ENCODE results near the gene UPB1.

Gene UPB1

GRCh38 chr22:24503137-24503842 is 8.2 kb downstream of the UPB1 start:
- Histone ChIP-seq H3K4me1 (ENCODE audit: control insufficient read depth, insufficient read depth, low read length, poor library complexity, severe bottlenecking) (peaks cover 20% of the 10 kb centered on the region), H3K4me3 (ENCODE audit: extremely low read depth, insufficient read depth, low read length, poor library complexity, severe bottlenecking) (no peak overlapping the region), H3K27ac (ENCODE audit: low read depth, low read length, severe bottlenecking) (no peak overlapping the region), H3K36me3 (ENCODE audit: control insufficient read depth, insufficient read depth, low read length) (no peaks in the 10 kb centered on the region), H3K9me3 (ENCODE audit: control insufficient read depth, low read length) (no peaks in the 10 kb centered on the region)
- 67 to 88% methylated on average over 4 to 5 of the region's 7 CpGs for WGBS, 2 experiments (ENCODE audit: insufficient coverage in 2 of 2)

DNA sequence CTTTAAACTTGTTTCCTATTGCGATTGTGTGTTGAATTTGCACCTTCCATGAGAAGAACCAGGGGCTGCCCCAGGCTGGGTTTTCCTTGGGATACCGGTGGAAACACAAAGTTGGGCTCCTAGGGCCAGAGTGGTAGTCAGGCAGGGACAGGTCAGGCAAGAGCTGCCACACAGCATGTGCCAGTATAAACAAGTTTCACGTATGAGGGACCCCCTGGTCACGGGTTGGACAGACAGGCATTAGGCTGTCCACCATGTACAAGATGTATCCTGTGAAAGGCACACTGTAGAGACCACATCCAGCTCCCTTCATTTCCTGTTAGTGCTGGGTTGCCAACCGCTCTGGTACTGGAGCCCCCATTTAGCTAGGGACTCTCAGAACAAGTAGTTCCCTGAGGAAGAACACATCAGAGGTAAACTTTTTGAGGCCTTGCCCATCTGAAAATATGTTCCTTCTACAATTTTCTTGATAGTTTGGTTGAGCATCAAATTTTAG is 8.8 kb downstream of the UPB1 start:
- WGBS, 2 experiments (ENCODE audit: insufficient coverage in 2 of 2) = 89 to 91% methylated on average over 5 of the region's 5 CpGs
- Histone ChIP-seq H3K27ac (ENCODE audit: low read depth, low read length, severe bottlenecking) (no peak overlapping the region), H3K9me3 (ENCODE audit: control insufficient read depth, low read length) (no peaks in the 10 kb centered on the region), H3K4me1 (ENCODE audit: control insufficient read depth, insufficient read depth, low read length, poor library complexity, severe bottlenecking) (peaks cover 20% of the 10 kb centered on the region), H3K4me3 (ENCODE audit: extremely low read depth, insufficient read depth, low read length, poor library complexity, severe bottlenecking) (no peak overlapping the region), H3K36me3 (ENCODE audit: control insufficient read depth, insufficient read depth, low read length) (no peaks in the 10 kb centered on the region)

DNA sequence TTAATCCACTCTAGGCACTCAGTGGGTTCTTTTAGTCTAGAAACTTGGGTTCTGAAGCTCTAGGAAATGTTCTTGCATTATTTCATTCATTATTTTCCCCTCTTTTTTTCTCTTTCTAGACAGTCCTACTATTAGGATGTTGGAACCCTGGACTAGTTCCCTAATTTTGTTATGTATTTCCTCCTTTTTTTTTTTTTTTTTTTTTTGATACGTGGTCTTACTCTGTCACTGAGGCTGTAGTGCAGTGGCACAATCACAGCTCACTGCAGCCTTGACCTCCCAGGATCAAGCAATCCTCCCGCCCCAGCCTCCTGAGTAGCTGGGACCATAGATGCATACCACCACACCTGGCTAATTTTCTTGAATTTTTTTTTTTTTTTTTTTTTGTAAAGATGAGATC is 9.4 kb downstream of the UPB1 start:
- Histone ChIP-seq H3K4me3 (ENCODE audit: extremely low read depth, insufficient read depth, low read length, poor library complexity, severe bottlenecking) (no peak overlapping the region), H3K4me1 (ENCODE audit: control insufficient read depth, insufficient read depth, low read length, poor library complexity, severe bottlenecking) (peaks cover 20% of the 10 kb centered on the region), H3K36me3 (ENCODE audit: control insufficient read depth, insufficient read depth, low read length) (no peaks in the 10 kb centered on the region), H3K27ac (ENCODE audit: low read depth, low read length, severe bottlenecking) (no peak overlapping the region), H3K9me3 (ENCODE audit: control insufficient read depth, low read length) (no peaks in the 10 kb centered on the region)
- whole genome bisulfite sequencing, 2 experiments (ENCODE audit: insufficient coverage in 2 of 2) = no CpG with 5 or more reads among the region's 2 CpGs

DNA sequence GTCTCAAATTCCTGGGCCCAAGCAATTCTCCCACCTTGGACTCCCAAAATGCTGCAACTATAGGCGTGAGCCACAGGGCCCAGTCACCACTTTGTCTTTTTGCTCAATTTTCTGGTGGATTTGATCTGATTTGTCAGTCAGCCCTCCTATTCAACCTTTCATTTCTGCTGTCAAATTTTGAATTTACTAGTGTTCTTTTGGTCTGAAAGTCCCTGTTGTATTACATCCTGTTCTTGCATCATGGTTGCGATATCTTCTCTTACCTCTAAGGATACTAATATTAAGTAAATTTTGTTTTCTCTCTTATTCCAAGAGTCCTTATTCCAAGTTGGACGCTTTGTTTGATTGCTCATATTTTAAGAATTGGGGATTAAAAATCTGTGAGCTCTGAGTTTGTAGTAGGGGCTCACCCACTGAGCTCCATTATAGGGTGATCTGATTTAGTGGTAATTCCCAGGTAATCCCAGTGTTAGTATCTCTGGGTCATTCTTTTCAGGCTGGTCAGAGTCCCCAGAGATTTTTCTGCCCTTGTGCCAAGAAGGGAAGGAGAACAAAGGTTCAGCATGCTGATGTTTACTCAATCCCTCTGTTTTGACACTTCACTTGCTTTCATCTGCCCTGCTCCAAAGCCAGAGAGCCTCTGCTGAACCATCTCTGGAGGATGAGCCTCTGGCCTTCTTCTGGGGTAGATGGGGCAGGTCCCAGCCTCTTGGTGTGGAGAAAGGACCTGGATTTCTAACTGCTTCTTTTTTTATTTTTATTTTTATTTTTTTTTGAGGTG is 10.0 kb downstream of the UPB1 start:
- Histone ChIP-seq H3K4me1 (ENCODE audit: control insufficient read depth, insufficient read depth, low read length, poor library complexity, severe bottlenecking) (peaks cover 20% of the 10 kb centered on the region), H3K4me3 (ENCODE audit: extremely low read depth, insufficient read depth, low read length, poor library complexity, severe bottlenecking) (no peak overlapping the region), H3K9me3 (ENCODE audit: control insufficient read depth, low read length) (no peaks in the 10 kb centered on the region), H3K36me3 (ENCODE audit: control insufficient read depth, insufficient read depth, low read length) (no peaks in the 10 kb centered on the region), H3K27ac (ENCODE audit: low read depth, low read length, severe bottlenecking) (no peak overlapping the region)
- 78% methylated on average over 1 of the region's 3 CpGs; no CpG with 5 or more reads in 1 of the 2 experiments for WGBS, 2 experiments (ENCODE audit: insufficient coverage in 2 of 2)

DNA sequence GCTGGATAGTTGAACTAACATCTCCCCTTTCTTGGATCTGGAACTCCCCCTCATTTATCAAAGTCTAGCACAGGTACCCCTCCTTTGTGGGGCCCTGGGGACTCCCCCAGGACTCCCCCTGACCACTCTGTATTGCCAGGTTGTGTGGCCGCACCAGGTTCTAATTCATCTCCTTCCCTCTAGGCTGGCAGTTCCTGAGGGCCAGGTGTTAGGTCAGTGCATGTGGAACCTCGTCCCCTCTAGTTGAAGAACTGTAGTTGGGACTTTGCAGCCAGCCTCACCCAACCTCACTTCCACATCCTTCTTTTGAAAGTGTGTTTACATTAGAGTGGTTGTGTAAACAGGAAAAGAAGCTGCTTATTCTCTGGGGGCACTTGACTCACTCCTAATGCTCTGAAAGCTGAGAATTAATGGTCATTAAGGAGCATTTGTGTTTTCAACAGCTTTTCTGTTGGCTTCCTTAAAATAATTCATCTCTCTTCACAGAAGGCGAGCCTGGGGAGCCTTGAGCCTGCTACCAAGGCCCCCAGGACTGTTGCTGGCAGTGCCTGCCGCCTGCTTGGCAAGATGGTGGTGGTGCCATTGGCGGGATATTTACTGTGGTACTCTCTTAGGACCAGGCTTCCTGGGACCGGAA is 11.8 kb downstream of the UPB1 start:
- Histone ChIP-seq H3K36me3 (ENCODE audit: control insufficient read depth, insufficient read depth, low read length) (no peaks in the 10 kb centered on the region), H3K27ac (ENCODE audit: low read depth, low read length, severe bottlenecking) (peak overlapping the region; percentile 25), H3K4me3 (ENCODE audit: extremely low read depth, insufficient read depth, low read length, poor library complexity, severe bottlenecking) (no peak overlapping the region), H3K9me3 (ENCODE audit: control insufficient read depth, low read length) (no peaks in the 10 kb centered on the region), H3K4me1 (ENCODE audit: control insufficient read depth, insufficient read depth, low read length, poor library complexity, severe bottlenecking) (peaks cover 20% of the 10 kb centered on the region)
- 59 to 70% methylated on average over 3 to 4 of the region's 6 CpGs for WGBS, 2 experiments (ENCODE audit: insufficient coverage in 2 of 2)

- Histone ChIP-seq H3K9me3 (ENCODE audit: control insufficient read depth, low read length) (no peaks in the 10 kb centered on the region), H3K4me1 (ENCODE audit: control insufficient read depth, insufficient read depth, low read length, poor library complexity, severe bottlenecking) (peaks cover 19% of the 10 kb centered on the region), H3K4me3 (ENCODE audit: extremely low read depth, insufficient read depth, low read length, poor library complexity, severe bottlenecking) (no peak overlapping the region), H3K36me3 (ENCODE audit: control insufficient read depth, insufficient read depth, low read length) (no peaks in the 10 kb centered on the region), H3K27ac (ENCODE audit: low read depth, low read length, severe bottlenecking) (no peak overlapping the region)
- 32 to 61% methylated on average over 2 of the region's 7 CpGs for WGBS, 2 experiments (ENCODE audit: insufficient coverage in 2 of 2)
Measured at GRCh38 chr22:24507716-24508115, 12.6 kb downstream of the UPB1 start.

GRCh38 chr22:24510637-24511625 is 15.8 kb downstream of the UPB1 start:
- Histone ChIP-seq H3K9me3 (ENCODE audit: control insufficient read depth, low read length) (no peaks in the 10 kb centered on the region), H3K4me1 (ENCODE audit: control insufficient read depth, insufficient read depth, low read length, poor library complexity, severe bottlenecking) (peaks cover 18% of the 10 kb centered on the region), H3K36me3 (ENCODE audit: control insufficient read depth, insufficient read depth, low read length) (no peaks in the 10 kb centered on the region), H3K4me3 (ENCODE audit: extremely low read depth, insufficient read depth, low read length, poor library complexity, severe bottlenecking) (no peak overlapping the region), H3K27ac (ENCODE audit: low read depth, low read length, severe bottlenecking) (no peak overlapping the region)
- 71 to 78% methylated on average over 6 to 8 of the region's 10 CpGs for WGBS, 2 experiments (ENCODE audit: insufficient coverage in 2 of 2)

DNA sequence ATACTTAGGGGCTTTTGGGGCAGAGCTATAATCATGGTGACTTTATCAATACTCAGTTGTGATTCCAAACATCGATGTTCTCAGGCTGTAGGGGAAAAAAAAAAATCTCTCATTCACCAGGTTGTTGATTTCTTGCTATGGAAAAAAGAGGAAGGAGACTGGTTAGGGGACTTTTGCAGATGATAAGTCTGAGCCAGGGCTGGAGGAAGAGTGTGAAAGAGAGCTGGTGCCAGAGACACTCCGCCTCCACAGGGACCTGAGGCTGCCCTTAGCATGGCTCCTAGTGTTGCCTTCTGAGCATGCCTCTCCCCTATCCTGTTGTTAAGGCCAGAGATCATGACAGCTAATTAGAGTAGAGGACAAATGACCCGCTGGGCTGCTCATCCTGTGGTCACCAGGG is 16.9 kb downstream of the UPB1 start:
- Histone ChIP-seq H3K9me3 (ENCODE audit: control insufficient read depth, low read length) (no peaks in the 10 kb centered on the region), H3K36me3 (ENCODE audit: control insufficient read depth, insufficient read depth, low read length) (no peaks in the 10 kb centered on the region), H3K4me1 (ENCODE audit: control insufficient read depth, insufficient read depth, low read length, poor library complexity, severe bottlenecking) (peaks cover 16% of the 10 kb centered on the region), H3K27ac (ENCODE audit: low read depth, low read length, severe bottlenecking) (no peak overlapping the region), H3K4me3 (ENCODE audit: extremely low read depth, insufficient read depth, low read length, poor library complexity, severe bottlenecking) (no peak overlapping the region)
- 90 to 92% methylated on average over 2 of the region's 3 CpGs for WGBS, 2 experiments (ENCODE audit: insufficient coverage in 2 of 2)

DNA sequence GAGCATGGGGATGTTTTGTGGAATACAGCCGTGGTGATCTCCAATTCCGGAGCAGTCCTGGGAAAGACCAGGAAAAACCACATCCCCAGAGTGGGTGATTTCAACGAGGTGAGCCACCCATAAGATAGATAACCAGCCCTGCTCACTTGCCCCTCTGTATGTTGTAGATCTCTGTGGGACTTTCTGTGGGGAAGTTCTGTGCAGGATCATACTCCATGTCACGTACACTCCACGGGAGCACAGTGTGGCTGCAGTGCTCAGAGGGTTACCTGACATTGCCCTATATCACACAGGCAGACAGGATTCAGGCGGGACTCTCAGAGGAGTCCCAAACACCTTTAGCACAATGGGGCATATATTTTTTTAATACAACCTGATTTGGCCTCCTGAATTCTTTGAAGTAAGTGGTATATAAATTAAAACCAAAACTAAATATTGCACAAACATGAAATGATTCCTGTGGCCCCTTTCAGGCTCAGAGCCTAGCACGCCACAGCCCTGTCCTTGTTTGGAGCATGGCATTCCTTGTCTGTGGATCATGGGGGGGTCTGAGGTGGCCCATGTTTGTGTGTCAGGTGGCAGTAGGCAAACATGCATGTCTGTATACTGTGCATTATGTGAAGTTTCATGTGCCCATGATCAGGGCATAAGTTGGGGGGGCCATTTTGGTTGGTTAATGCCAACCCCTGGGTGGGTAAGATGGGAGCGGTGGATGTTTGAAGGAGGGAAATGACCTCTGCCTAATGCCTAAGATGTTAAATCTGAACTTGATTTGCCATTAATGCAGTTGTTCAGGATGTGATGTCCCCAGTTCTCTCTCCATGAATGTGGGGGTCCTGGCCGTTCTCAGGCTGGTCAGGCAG is 18.5 kb downstream of the UPB1 start:
- 94 to 97% methylated on average over 4 to 6 of the region's 9 CpGs for WGBS, 2 experiments (ENCODE audit: insufficient coverage in 2 of 2)
- H3K9me3 ChIP-seq (ENCODE audit: control insufficient read depth, low read length) = no peaks in the 10 kb centered on the region
- H3K4me1 ChIP-seq (ENCODE audit: control insufficient read depth, insufficient read depth, low read length, poor library complexity, severe bottlenecking) = peaks cover 7% of the 10 kb centered on the region
- H3K36me3 ChIP-seq (ENCODE audit: control insufficient read depth, insufficient read depth, low read length) = no peaks in the 10 kb centered on the region
- H3K27ac ChIP-seq (ENCODE audit: low read depth, low read length, severe bottlenecking) = no peak overlapping the region
- no peak overlapping the region for H3K4me3 ChIP-seq (ENCODE audit: extremely low read depth, insufficient read depth, low read length, poor library complexity, severe bottlenecking)
